ENCODE data around the gene EHMT1.

- no peak for TF ChIP-seq TAF1 (IDR thresholded peaks at IDR 0.05; ENCODE audit: low read depth)
- TF ChIP-seq ZBTB7A (IDR thresholded peaks at IDR 0.05; ENCODE audit: low read depth), result no peak
- TF ChIP-seq REST (IDR thresholded peaks at IDR 0.05; ENCODE audit: low read depth), result no peak
- TF ChIP-seq RAD21 (IDR thresholded peaks at IDR 0.05; ENCODE audit: low read depth), result no peak
- TF ChIP-seq EP300 (IDR thresholded peaks at IDR 0.05; ENCODE audit: borderline replicate concordance), result no peak
- no peak for TF ChIP-seq USF1 (IDR thresholded peaks at IDR 0.05)
- TF ChIP-seq TEAD4 (IDR thresholded peaks at IDR 0.05), result no peak
- no peak for TF ChIP-seq MAX (IDR thresholded peaks at IDR 0.05)
- no peak for TF ChIP-seq YY1 (IDR thresholded peaks at IDR 0.05; ENCODE audit: low read depth)
- TF ChIP-seq EGR1 (IDR thresholded peaks at IDR 0.05), result no peak
- TF ChIP-seq CEBPB (IDR thresholded peaks at IDR 0.05), result no peak
- no peak for TF ChIP-seq FOXM1 (IDR thresholded peaks at IDR 0.05; ENCODE audit: borderline replicate concordance, low read depth)
- no peak for TF ChIP-seq CREB1 (IDR thresholded peaks at IDR 0.05; ENCODE audit: low read depth)
These were observed 141.0 kb downstream of the EHMT1 start for GRCh38 chr9:137759649-137760321.
